Kidney capillary endothelial cell (primary cell): ENCODE measurements around the gene TRAPPC8.
"Not testable (repeated sequence)": the region's sequence is repeated elsewhere in the genome, so short reads cannot be mapped to it uniquely, and the experiment has no call there.

Experiments used
- DNase-seq: peaks from one replicate; pipeline ENCODE4 v3.0.0-alpha.2; 2018; ENCODE audit warnings: low spot score

The TRAPPC8 gene

DNA sequence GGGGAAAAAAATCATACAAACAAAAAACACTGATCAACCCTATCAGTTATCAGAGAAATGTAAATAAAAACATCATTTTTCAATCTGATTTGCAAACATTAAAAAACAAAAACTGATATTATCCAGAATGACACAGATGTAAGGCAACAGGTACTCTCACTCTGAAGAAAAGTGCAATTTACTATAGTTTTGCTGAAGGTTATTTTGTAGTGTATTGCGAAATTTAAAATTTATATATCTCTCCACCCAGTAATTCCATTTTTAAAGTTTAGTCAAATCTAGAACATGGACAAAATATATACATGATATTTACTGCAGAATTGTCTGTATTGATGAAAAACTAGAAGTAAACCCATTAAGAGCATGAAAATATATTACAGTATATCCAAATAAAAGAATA lies 79.8 kb downstream of the TRAPPC8 start:
- DNase-seq, result no peak

DNA sequence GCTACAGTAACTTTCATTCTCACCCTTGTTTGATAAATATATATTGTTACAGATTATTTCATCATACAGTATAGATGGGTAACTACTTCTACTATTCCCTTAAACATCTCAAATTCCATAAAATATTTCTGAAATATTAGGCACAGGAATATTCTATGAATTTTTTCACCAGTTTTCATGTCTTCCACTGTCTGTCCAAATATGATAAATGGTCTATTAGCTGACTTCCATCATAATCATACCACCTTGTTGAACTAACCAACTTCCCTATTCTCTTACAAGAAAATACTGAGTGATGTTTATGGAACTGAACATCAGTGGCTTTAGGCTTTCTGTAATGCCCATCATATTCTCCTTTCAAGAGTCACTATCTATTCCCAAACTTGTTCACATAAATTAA lies 82.4 kb downstream of the TRAPPC8 start:
- no peak for DNase-seq

DNA sequence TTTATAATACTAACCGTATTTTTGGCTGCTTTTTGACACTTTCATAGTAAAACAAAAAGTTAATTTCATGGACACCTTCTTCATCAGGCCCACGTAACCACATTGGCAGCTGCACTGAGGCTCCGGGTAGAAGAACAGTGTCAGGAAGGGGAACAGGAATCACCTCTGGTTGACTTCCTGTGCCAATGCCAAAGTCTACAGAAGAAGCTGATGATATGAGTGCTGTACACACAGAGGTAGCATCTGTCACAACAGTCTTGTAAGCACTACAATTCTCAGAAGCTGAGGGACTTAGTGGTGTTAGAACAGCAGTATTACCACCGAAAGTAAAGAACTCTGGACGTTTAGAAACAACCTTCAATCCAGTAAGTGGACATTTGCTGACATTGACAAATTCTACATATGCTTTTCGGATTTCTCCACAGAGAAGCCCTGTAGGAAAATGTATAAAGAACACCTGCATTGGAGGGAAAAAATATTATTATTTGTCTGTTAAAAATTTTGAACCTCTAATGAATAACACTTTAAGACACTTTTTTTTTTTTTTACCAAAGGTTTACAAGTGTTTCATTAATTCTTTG lies 85.3 kb downstream of the TRAPPC8 start:
- DNase-seq, result peak; percentile 4

DNA sequence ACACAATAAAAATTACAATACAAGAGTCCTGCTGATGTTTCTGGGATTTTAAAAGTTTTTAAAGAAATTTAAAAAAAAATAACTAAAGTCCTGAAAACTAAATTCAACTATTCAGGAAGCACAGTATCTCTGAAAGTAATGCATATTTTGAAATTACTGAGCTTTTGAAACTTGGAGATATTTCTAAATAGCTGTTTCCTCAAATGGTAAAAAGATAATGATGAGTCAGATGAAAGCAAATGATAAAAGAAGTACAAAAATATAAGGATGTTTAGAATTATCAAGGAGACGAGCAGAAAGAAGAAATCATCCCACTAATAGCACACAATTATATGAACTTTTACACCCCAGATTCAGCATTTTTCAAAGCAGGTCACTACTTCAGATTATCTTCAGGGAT lies 92.1 kb downstream of the TRAPPC8 start:
- DNase-seq, result no peak

DNA sequence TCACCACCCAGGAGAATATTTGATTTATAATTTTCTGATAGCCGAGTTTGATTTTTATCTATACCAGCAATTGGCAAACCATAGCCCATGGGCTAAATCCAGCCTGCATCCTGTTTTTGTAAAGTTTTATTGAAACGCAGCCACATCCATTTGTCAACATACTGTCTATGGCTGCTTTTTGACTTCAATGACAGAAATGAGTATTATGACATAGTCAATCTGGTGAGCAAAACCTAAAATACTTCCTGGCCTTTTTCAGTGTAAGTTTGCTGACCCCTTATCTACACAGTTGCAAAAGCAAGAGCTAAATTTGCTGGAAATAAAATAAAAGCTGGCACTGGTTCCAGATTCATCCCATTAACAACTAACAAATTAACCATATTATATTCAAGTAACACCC lies 102.4 kb downstream of the TRAPPC8 start:
- no peak for DNase-seq

DNA sequence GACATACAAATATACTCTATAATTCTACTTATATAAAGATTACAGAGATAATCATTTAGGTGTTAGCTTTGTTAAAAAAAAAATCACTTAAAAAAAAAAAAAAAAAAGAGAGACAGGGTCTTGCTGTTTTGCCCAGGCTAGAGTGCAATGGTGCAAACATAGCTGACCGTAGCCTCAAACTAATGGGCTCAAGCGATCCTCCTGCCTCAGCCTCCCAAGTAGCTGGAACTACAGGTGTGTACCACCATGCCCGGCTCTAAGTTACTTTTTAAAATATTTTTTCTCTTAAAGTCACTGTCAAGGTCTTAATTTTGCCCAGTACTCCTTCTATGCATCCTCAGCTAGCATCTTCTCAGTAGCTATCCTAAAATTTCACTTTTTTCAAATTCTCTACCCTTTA lies 105.0 kb downstream of the TRAPPC8 start:
- no peak for DNase-seq

DNA sequence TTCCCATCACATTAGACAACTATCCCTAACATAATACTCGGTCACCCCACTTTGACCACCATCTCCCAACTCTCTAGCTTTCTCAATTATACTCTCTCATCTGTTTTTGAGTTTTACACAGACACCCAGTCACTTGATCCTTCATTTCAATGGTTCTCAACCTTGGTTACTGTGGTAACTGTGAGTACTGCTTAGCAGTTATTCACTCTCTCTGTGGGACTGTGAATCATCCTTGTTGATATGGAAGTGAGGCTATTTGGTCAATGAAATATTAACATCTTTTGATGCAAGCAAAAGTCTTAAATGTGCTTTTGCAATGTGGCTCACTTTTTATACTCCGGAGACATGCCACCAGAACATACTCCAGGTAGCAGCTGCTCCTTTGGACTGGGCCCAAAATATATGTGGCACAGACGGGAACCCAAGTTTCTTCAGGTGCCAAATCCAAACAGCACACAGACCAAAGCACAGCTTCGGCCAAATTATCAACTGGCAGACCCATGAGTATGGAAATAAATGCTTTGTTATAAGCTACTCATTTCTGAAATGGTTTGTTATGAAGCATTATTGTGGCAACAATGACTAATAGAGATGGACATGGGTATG lies 107.3 kb downstream of the TRAPPC8 start:
- no peak for DNase-seq

DNA sequence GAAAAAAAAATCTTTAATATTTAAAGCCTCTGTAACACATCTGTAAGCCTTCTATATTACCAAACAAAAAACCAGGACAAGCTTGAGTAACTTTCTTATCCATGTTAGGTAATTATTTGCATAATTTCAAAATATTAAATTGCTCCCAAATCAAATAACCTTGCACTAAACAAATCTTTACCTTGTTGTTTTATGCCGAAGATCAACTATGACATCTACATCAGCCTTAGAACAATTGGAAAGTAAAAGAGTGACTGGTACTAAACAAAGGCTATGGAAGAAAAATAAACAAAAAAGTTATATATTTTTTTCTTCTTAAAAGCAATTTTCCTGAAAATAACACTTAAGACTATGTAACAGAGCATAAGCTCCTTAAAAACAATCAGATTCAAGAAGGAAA lies 111.0 kb downstream of the TRAPPC8 start:
- DNase-seq, result no peak

DNA sequence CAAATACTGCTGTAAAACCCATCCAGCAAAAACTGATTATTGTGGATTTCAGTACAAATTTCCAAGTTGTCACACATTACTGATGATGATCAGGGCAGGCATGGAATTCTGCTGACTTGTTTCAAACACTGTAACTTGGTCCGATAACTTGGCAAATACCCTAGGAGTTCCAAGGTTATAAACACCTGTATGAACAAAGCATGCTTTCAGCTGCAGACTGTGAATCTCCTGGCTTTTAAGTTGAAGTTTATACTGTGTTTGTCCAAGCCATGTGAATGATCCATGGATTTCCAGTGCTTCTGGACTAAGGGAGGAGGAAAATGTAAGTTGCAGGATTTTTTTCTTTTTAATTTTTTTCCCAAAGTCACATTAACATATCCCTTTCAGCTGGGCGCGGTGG lies 112.2 kb downstream of the TRAPPC8 start:
- no peak for DNase-seq

DNA sequence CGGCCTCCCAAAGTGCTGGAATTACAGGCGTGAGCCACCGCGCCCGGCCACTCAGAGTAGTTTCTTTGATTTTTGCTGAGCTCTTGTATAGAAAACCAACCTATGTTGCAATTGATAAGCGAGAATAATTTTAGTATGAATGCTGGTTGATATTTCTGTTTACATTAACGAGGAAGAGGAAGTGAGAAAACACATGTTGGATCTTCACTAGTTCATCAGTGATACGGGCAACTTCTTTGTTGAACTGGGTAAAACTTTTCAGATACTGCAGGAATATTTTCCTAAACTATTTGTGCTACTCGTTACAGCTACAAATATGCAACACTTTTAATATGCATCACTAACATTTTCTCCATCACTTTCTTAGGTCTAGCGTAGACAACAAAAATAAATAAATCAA lies 114.3 kb downstream of the TRAPPC8 start:
- no peak for DNase-seq

DNA sequence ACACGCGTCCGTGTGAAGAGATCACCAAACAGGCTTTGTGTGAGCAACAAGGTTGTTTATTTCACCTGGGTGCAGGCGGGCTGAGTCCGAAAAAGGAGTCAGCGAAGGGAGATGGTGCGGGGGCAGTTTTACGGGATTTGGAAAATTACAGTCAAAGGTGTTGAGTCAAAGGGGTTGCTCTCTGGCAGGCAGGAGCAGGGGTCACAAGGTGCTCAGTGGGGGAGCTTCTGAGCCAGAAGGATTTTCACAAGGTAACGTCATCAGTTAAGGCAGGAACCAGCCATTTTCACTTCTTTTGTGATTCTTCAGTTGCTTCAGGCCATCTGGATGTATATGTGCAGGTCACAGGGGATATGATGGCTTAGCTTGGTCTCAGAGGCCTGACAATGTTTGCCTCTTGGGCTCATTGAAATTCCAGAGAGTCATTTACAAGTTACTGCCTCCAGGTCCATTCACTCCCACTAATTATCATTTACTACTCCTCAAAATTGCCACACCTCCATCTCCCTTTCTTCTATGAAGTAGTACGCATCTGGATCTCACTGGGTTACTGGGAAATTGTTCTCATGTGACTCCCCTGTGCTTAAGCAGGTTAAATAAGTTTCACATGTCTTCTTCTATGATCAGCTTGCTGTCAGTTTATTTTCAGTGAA lies 116.1 kb downstream of the TRAPPC8 start:
- not testable (repeated sequence) for DNase-seq

DNA sequence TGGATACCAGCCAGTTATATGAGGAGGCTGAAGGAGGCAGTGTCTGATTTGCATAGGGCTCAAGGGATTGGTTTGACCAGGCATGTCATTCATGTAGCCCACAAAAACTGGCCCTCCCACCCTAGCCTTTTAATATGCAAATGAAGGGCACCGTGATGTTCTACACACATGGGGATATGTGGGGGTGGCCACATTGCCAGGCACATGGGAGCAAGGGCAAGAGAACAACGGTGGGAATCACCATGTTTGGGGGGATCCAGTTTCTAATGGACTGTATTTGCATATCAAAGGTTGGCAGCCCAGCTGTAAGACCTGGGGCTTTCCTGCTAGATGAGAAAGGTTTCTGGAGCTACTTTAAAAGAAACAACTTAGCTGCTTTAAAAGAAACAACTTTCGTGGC lies 117.2 kb downstream of the TRAPPC8 start:
- DNase-seq, result no peak

DNA sequence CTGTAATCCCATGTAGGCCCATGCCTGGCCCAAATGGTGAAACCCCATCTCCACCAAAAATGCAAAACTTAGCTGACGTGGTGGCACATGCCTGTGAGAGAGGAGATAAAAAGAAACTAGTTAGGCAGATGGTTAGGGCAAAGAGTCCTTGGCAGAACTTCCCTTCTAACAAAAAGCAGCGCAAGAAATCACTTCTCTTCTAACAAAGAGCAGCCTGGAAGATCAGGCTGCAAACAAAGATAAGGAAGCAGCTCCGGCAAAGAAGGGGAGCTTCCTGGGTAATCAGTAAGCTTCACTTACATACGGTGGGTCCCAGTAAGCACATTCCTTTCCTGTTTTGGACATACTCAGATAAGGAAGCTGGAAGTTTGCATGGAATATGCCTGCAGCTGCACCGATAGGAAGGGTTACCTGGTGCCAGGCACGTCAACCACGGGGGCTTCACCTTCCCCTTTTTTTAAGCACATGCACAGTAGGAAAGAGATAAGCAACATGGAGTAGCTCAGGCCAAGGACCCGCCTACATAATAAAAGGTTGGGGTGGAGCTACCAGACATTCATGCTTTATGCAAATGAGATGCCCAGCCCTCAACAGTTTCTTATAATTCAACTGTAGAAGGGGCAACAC lies 121.3 kb downstream of the TRAPPC8 start:
- no peak for DNase-seq

DNA sequence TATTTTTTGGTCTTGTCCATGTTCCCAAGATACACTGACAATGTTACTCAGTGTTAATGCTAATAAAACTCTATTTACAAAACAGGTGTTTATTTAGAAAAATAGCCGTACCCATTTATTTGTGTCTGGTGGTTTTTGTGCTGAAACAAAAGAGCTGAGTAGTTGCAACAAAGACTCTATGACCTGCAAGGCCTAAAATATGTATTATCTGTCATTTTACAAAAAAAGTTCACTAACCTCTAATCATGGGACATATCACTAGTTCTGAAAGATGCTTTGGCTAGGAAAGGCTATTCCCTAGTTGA lies 123.1 kb downstream of the TRAPPC8 start:
- no peak for DNase-seq

DNA sequence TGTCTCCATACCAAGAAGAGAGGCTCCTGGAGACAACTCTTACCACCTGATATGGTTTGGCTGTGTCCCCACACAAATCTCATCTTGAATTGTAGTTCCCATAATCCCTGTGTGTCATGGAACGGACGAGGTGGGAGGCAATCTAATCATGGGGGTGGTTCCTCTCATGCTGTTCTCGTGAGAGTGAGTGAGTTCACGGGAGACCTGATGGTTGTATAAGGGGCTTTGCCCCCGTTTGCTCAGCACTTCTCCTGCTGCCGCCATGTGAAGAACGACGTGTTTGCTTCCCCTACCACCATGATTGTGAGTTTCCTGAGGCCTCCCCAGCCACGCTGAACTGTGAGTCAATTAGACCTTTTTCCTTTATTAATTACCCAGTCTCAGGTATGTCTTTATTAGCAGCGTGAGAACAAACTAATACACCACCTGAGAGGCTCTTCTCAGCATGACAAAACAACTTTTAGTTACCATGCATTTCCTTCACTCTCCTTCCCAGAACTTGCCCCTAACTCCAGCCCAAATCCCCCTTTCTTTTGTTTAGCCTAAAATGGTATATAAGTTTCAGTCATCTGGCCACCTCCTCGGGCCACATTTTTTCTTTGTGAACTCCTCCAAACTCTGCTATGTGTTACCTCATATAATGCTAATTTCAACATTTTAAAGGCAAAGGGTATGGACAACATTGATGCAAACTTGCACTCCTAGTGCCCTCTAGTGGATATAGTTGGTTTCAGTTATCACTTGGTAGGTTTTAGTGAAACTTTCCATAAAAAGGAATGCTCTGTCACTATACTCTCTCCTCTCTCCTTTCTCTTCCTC lies 123.6 kb downstream of the TRAPPC8 start:
- DNase-seq, result peak; percentile 51

DNA sequence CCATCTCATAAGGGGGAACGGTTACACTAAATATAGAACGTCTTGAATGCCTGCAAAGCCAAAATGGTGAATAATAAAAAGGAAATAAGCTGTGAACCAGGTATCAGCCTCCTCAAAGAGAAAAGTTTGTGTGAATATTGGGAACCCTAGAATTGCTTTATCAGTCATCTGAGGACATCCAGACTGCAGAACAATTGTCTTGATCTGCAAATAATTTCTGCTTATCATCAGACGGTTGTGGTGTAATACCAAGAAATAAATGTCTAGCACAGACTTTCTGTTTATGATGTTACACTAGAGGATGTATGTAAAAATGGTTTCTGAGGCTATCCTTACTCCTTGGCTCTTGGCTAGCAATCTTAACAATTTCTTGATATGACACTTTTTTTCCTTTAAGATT lies 128.8 kb downstream of the TRAPPC8 start:
- no peak for DNase-seq

DNA sequence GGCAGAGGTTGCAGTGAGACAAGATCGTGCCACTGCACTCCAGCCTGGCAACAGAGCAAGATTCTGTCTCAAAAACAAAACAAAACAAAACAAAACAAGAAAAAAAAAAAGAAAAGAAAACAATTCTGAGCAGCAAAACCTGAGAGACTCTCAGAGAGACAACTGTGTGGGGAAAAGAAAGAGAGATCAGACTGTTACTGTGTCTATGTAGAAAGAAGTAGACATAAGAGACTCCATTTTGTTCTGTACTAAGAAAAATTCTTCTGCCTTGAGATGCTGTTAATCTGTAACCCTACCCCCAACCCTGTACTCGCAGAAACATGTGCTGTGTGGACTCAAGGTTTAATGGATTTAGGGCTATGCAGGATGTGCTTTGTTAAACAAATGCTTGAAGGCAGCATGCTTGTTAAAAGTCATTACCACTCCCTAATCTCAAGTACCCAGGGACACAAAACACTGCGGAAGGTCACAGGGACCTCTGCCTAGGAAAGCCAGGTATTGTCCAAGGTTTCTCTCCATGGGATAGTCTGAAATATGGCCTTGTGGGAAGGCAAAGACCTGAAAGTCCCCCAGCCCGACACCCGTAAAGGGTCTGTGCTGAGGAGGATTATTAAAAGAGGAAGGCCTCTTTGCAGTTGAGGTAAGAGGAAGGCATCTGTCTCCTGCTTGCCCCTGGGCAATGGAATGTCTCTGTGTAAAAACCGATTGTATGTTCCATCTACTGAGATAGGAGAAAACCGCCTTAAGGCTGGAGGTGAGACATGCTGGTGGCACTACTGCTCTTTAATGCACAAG lies 132.4 kb downstream of the TRAPPC8 start:
- not testable (repeated sequence) for DNase-seq

DNA sequence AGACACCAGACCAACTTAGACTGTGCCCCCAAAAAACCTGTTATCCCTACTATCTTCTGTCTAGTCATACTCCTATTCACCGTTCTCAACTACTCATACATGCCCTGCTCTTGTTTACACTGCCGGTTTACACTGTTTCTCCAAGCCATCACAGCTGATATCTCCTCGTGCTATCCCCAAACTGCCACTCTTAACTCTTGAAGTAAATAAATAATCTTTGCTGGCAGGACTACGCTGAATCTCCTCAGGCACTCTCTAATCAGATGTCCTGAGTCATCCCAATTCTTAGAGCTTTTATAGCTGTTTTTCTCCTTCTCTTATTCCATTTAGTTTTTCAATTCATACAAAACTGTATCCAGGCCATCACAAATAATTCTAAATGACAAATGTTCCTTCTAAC lies 133.9 kb downstream of the TRAPPC8 start:
- not testable (repeated sequence) for DNase-seq

DNA sequence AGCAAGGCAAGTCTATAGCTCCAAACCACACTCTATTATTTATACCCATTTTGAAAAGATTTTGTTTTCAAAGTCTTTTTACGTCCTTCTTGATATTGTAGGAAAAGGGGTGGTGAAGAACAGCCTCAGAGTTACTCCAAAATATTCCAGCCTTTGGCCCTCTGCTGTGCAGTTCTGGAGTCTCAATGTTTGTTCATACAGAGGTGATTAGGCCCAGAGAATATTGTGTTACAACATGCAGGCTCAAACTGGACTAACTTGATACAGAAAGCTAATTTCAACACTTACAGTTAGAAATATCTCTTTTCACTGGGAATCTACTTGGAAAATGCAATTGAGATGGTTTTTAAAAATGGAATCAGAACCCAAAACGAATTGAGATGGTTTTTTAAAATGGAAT lies 141.8 kb downstream of the TRAPPC8 start:
- no peak for DNase-seq

DNA sequence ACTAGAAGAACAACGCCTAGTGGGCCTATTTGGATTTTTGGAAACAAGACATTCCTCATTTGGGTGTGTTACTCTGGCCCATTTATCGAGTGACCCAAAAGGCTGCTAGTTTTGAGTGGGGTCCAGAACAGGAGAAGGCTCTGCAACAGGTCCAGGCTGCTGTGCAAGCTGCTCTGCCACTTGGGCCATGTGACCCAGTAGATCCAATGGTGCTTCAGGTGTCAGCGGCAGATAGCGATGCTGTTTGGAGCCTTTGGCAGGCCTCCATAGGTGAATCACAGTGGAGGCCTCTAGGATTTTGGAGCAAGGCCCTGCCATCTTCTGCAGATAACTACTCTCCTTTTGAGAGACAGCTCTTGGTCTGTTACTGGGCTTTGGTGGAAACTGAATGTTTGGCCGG lies 143.7 kb downstream of the TRAPPC8 start:
- DNase-seq, result not testable (repeated sequence)

DNA sequence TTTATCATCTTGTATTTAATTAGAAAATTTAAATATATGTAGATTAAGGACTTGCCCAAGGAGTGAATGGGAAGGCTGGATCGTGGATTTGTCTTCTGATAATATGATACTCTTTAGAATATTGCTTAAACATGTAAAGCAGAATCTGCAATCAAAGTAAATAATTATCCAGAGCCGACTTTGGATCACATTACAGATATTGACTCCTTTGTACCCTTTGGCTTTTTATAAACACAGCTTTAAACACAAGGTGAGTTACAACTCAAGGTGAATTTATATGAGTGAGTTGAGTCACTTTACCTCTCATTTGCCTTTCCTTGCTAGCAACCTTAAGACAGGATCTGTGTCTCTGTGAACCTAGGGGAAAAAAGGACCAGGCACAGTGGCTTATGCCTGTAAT lies 144.5 kb downstream of the TRAPPC8 start:
- DNase-seq, result no peak

DNA sequence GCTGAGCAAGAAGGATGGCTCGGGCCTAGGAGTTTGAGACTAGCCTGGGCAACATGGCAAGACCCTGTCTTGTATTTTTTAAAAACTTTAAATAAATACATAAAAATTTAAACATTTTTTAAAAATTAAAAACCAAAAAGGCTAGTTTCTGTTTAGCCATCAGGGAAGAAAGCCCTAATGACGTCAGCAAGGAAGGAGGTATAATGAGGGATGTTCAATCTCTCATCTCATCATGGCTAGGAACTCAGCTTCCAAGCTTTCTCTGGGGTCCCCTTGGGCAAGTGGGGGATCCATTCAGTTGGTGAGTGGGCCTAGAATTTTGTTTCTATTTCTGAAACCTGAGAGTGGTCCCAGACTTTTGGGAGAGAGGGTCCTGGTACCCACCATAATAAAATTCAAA lies 147.2 kb downstream of the TRAPPC8 start:
- DNase-seq, result no peak
